Measurements from ENCODE around the gene ADA.

ADA gene

DNA sequence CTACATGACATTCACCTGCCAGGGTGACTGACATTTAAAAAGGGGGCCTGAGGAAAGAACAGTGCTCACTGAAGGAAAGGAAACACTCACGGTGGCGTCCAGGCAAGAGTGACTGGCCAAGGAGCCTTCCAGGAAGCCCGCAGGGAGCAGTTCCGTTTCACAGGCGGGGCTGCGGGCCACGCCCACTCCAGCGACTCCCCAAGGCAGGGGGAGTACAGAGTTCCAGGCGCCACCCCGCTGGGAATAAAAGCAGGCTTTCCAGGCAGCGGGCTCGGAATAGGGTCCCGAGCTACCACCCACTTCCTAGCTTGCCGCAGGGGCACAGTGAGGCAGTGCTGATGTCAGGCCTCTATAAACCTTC lies 34.9 kb downstream of the ADA start:
- no peak for DNase-seq (ENCODE audit: low read depth in 1 of 2, low spot score in 1 of 2)
- H3K4me3 ChIP-seq (replicated peaks; ENCODE audit: insufficient read depth, low read length) = no peak overlapping the region
- H3K27me3 ChIP-seq (ENCODE audit: insufficient read depth, poor library complexity, severe bottlenecking) = no peaks in the 10 kb centered on the region
- TF ChIP-seq, protein P1, sequence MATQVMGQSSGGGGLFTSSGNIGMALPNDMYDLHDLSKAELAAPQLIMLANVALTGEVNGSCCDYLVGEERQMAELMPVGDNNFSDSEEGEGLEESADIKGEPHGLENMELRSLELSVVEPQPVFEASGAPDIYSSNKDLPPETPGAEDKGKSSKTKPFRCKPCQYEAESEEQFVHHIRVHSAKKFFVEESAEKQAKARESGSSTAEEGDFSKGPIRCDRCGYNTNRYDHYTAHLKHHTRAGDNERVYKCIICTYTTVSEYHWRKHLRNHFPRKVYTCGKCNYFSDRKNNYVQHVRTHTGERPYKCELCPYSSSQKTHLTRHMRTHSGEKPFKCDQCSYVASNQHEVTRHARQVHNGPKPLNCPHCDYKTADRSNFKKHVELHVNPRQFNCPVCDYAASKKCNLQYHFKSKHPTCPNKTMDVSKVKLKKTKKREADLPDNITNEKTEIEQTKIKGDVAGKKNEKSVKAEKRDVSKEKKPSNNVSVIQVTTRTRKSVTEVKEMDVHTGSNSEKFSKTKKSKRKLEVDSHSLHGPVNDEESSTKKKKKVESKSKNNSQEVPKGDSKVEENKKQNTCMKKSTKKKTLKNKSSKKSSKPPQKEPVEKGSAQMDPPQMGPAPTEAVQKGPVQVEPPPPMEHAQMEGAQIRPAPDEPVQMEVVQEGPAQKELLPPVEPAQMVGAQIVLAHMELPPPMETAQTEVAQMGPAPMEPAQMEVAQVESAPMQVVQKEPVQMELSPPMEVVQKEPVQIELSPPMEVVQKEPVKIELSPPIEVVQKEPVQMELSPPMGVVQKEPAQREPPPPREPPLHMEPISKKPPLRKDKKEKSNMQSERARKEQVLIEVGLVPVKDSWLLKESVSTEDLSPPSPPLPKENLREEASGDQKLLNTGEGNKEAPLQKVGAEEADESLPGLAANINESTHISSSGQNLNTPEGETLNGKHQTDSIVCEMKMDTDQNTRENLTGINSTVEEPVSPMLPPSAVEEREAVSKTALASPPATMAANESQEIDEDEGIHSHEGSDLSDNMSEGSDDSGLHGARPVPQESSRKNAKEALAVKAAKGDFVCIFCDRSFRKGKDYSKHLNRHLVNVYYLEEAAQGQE (IDR thresholded peaks at IDR 0.05; ENCODE audit: insufficient replicate concordance, low read depth) = no peak
- TF ChIP-seq SPI1 (IDR thresholded peaks at IDR 0.05; ENCODE audit: borderline replicate concordance, low read depth) (no peak), GABPA (IDR thresholded peaks at IDR 0.05; ENCODE audit: low read depth) (no peak), POLR2AphosphoS5 (IDR thresholded peaks at IDR 0.05; ENCODE audit: low read depth) (no peak)
- TF ChIP-seq, protein P2, sequence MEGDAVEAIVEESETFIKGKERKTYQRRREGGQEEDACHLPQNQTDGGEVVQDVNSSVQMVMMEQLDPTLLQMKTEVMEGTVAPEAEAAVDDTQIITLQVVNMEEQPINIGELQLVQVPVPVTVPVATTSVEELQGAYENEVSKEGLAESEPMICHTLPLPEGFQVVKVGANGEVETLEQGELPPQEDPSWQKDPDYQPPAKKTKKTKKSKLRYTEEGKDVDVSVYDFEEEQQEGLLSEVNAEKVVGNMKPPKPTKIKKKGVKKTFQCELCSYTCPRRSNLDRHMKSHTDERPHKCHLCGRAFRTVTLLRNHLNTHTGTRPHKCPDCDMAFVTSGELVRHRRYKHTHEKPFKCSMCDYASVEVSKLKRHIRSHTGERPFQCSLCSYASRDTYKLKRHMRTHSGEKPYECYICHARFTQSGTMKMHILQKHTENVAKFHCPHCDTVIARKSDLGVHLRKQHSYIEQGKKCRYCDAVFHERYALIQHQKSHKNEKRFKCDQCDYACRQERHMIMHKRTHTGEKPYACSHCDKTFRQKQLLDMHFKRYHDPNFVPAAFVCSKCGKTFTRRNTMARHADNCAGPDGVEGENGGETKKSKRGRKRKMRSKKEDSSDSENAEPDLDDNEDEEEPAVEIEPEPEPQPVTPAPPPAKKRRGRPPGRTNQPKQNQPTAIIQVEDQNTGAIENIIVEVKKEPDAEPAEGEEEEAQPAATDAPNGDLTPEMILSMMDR (IDR thresholded peaks at IDR 0.05; ENCODE audit: insufficient read depth, low read length) = no peak
- no peak overlapping the region for H3K27ac ChIP-seq (replicated peaks)

- no peak overlapping the region for H3K27ac ChIP-seq (replicated peaks)
- TF ChIP-seq POLR2AphosphoS5 (IDR thresholded peaks at IDR 0.05; ENCODE audit: low read depth) = peak; percentile 31; the same call in 1 of the 2 replicates
- TF ChIP-seq, protein P1 (IDR thresholded peaks at IDR 0.05; ENCODE audit: insufficient replicate concordance, low read depth) = no peak
- DNase-seq (ENCODE audit: low read depth in 1 of 2, low spot score in 1 of 2) = no peak
- H3K4me3 ChIP-seq (replicated peaks; ENCODE audit: insufficient read depth, low read length) = no peak overlapping the region
- H3K27me3 ChIP-seq (ENCODE audit: insufficient read depth, poor library complexity, severe bottlenecking) = no peaks in the 10 kb centered on the region
These were observed 35.5 kb downstream of the ADA start for GRCh38 chr20:44615876-44616603.

- H3K27ac ChIP-seq (replicated peaks) = no peak overlapping the region
- no peak for TF ChIP-seq GABPA (IDR thresholded peaks at IDR 0.05; ENCODE audit: low read depth)
- no peak for TF ChIP-seq SPI1 (IDR thresholded peaks at IDR 0.05; ENCODE audit: borderline replicate concordance, low read depth)
These were observed 36.2 kb downstream of the ADA start for GRCh38 chr20:44615169-44615791.

DNA sequence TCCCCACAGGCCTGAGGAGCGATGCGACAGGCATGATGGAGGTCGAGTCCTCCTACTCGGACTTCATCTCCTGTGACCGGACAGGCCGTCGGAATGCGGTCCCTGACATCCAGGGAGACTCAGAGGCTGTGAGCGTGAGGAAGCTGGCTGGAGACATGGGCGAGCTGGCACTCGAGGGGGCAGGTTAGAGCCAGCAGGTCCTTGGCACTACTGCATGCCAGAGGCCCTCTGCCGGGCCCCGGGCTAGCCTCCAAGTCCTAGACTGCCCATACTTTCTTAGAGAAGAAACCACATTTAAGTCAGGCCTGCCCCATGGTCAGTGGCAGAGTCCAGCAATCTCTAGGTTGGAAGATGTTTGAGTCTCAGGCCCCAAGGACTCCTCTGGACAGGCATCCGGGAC lies 37.0 kb downstream of the ADA start:
- Histone ChIP-seq H3K27ac (replicated peaks) (no peak overlapping the region), H3K4me3 (replicated peaks; ENCODE audit: insufficient read depth, low read length) (no peak overlapping the region), H3K27me3 (ENCODE audit: insufficient read depth, poor library complexity, severe bottlenecking) (no peaks in the 10 kb centered on the region)
- TF ChIP-seq POLR2AphosphoS5 (IDR thresholded peaks at IDR 0.05; ENCODE audit: low read depth) (no peak), SPI1 (IDR thresholded peaks at IDR 0.05; ENCODE audit: borderline replicate concordance, low read depth) (no peak), GABPA (IDR thresholded peaks at IDR 0.05; ENCODE audit: low read depth) (no peak)
- TF ChIP-seq, protein P1 (IDR thresholded peaks at IDR 0.05; ENCODE audit: insufficient replicate concordance, low read depth) = no peak
- TF ChIP-seq, protein P2 (IDR thresholded peaks at IDR 0.05; ENCODE audit: insufficient read depth, low read length) = no peak
- DNase-seq (ENCODE audit: low read depth in 1 of 2, low spot score in 1 of 2) = no peak

More at GRCh38 chr20:44615169-44615791, 36.2 kb downstream of the ADA start:
- no peak for DNase-seq (ENCODE audit: low read depth in 1 of 2, low spot score in 1 of 2)
- Histone ChIP-seq H3K4me3 (replicated peaks; ENCODE audit: insufficient read depth, low read length) (no peak overlapping the region), H3K27me3 (ENCODE audit: insufficient read depth, poor library complexity, severe bottlenecking) (no peaks in the 10 kb centered on the region)
